Neuronal stem cell (in vitro differentiated cells): ENCODE measurements around the gene RBM12.
A peak's percentile ranks its signal among the peaks of the same experiment; 100 is the strongest.

Source experiments
- DNase-seq: peaks from one replicate; pipeline ENCODE4 v3.0.0-alpha.2; 2013; ENCODE audit warnings: low spot score
- H2AFZ ChIP-seq: one replicate; pipeline ENCODE4 v1.6.1; 2013; ENCODE audit warnings: mild to moderate bottlenecking, low read length, inconsistent platforms
- H2AK5ac ChIP-seq: 2 replicates; pipeline ENCODE4 v1.6.1; 2013; ENCODE audit warnings: low read depth, mild to moderate bottlenecking, inconsistent platforms, low read length, moderate library complexity, mixed read lengths
- H2BK120ac ChIP-seq: 2 replicates; pipeline ENCODE4 v1.6.1; 2013; ENCODE audit warnings: low read depth, mild to moderate bottlenecking, inconsistent platforms, low read length, moderate library complexity, mixed read lengths
- H2BK12ac ChIP-seq: one replicate; pipeline ENCODE4 v1.6.1; 2013; ENCODE audit warnings: low read length, inconsistent platforms
- H2BK15ac ChIP-seq: 2 replicates; pipeline ENCODE4 v1.6.1; 2013; ENCODE audit warnings: mild to moderate bottlenecking, low read length, inconsistent platforms, mixed read lengths
- H2BK5ac ChIP-seq: one replicate; pipeline ENCODE4 v1.6.1; 2013; ENCODE audit warnings: inconsistent platforms, mild to moderate bottlenecking, low read length, moderate library complexity
- H3K14ac ChIP-seq: one replicate; pipeline ENCODE4 v1.6.1; 2013; ENCODE audit warnings: low read length, inconsistent platforms
- H3K18ac ChIP-seq: 2 replicates; pipeline ENCODE4 v1.6.1; 2013; ENCODE audit warnings: low read length, inconsistent platforms
- H3K23ac ChIP-seq: 2 replicates; pipeline ENCODE4 v1.6.1; 2013; ENCODE audit warnings: low read depth, mild to moderate bottlenecking, mixed read lengths, low read length, inconsistent platforms; ENCODE audit not compliant: poor library complexity
- H3K27ac ChIP-seq: replicated peaks from 3 replicates; pipeline ENCODE4 v1.5.1; 2013; ENCODE audit warnings: low read length, inconsistent platforms
- H3K27me3 ChIP-seq, 3 experiments: 2 replicates each; pipeline ENCODE4 v1.6.1; 2013; ENCODE audit warnings: low read length in 3 of 3, mild to moderate bottlenecking in 2 of 3, inconsistent platforms in 1 of 3, low read depth in 1 of 3, mixed read lengths in 1 of 3, moderate library complexity in 1 of 3; ENCODE audit not compliant: control insufficient read depth in 3 of 3, insufficient read depth in 3 of 3
- H3K36me3 ChIP-seq, 2 donors: replicated peaks in 1 of 2; 2 replicates each; pipeline ENCODE4 v1.6.1; 2013; ENCODE audit warnings: low read length in 2 of 2; ENCODE audit not compliant: control insufficient read depth in 2 of 2, insufficient read depth in 2 of 2
- H3K4ac ChIP-seq: 2 replicates; pipeline ENCODE4 v1.6.1; 2013; ENCODE audit warnings: inconsistent platforms, mild to moderate bottlenecking, low read length, moderate library complexity
- H3K4me1 ChIP-seq, 2 donors: 1 replicate in 1 of 2; 2 replicates in 1 of 2; pipeline ENCODE4 v1.6.1; 2013; ENCODE audit warnings: low read length in 2 of 2, low read depth in 1 of 2; ENCODE audit not compliant: control insufficient read depth in 2 of 2, insufficient read depth in 1 of 2
- H3K4me2 ChIP-seq: one replicate; pipeline ENCODE4 v1.6.1; 2013; ENCODE audit warnings: mild to moderate bottlenecking, low read length, inconsistent platforms; ENCODE audit not compliant: insufficient read depth, poor library complexity, severe bottlenecking
- H3K4me3 ChIP-seq, 2 donors: 2 replicates each; pipeline ENCODE4 v1.5.1; 2013; ENCODE audit warnings: low read length in 2 of 2, mild to moderate bottlenecking in 2 of 2, inconsistent platforms in 1 of 2, moderate library complexity in 1 of 2
- H3K79me1 ChIP-seq: one replicate; pipeline ENCODE4 v1.6.1; 2013; ENCODE audit warnings: low read depth, mild to moderate bottlenecking, inconsistent platforms, low read length, moderate library complexity
- H3K9ac ChIP-seq: one replicate; pipeline ENCODE4 v1.6.1; 2013; ENCODE audit warnings: mild to moderate bottlenecking, low read depth, low read length, inconsistent platforms; ENCODE audit not compliant: poor library complexity
- H3K9me3 ChIP-seq, 2 donors: replicated peaks in 1 of 2; 2 replicates each; pipeline versions ENCODE3 to v1.6.1; 2013; ENCODE audit warnings: low read length in 2 of 2, mild to moderate bottlenecking in 2 of 2, inconsistent platforms in 1 of 2, low read depth in 1 of 2, mixed read lengths in 1 of 2, moderate library complexity in 1 of 2; ENCODE audit not compliant: control insufficient read depth in 2 of 2, insufficient read depth in 1 of 2
- H4K8ac ChIP-seq: one replicate; pipeline ENCODE4 v1.6.1; 2013; ENCODE audit warnings: low read depth, mild to moderate bottlenecking, inconsistent platforms, low read length, moderate library complexity
- H4K91ac ChIP-seq: one replicate; pipeline ENCODE4 v1.6.1; 2013; ENCODE audit warnings: low read length, low read depth, mild to moderate bottlenecking, inconsistent platforms; ENCODE audit not compliant: poor library complexity
- WGBS, 2 donors: extraction: QIAGEN DNeasy Blood & Tissue Kit; methylation state at CpG; one replicate each; pipeline ENCODE4 v1.1.7; 2013; ENCODE audit warnings: missing lambda C conversion rate in 2 of 2, mixed read lengths in 1 of 2; ENCODE audit not compliant: insufficient read length in 2 of 2, insufficient replicate concordance in 1 of 2; ENCODE audit errors: extremely low coverage in 2 of 2; 5-methylcytosine and 5-hydroxymethylcytosine counted together

The RBM12 gene

GRCh38 chr20:35699957-35700624 is 35.4 kb upstream of the RBM12 start:
- Histone ChIP-seq H3K27ac (no peak overlapping the region), H3K23ac (no peak overlapping the region), H3K9ac (no peak overlapping the region), H3K4ac (no peak overlapping the region), H4K8ac (no peak overlapping the region), H2AFZ (peak overlapping the region; percentile 92), H2BK120ac (no peak overlapping the region), H3K4me3 (peak overlapping the region; percentile 88 to 94), H3K36me3 (peaks cover 7 to 56% of the 10 kb centered on the region in 2 donors), H2BK12ac (no peak overlapping the region), H3K9me3 (no peaks in the 10 kb centered on the region), H2BK15ac (no peak overlapping the region), H3K4me2 (peak overlapping the region; percentile 71), H3K4me1 (peaks cover 5 to 9% of the 10 kb centered on the region in 2 donors), H3K14ac (no peak overlapping the region), H2BK5ac (no peak overlapping the region), H2AK5ac (no peak overlapping the region), H4K91ac (no peak overlapping the region), H3K18ac (no peak overlapping the region), H3K79me1 (peaks cover 8% of the 10 kb centered on the region), H3K27me3 (no peaks in the 10 kb centered on the region)
- no peak for DNase-seq
- no CpG with 5 or more reads among the region's 6 CpGs for WGBS, 2 donors

- Histone ChIP-seq H2BK120ac (peak within 1 kb of the TSS; percentile 96), H3K4me3 (peak within 1 kb of the TSS; percentile 88 to 94), H2BK12ac (peak within 1 kb of the TSS; percentile 58), H3K36me3 (peaks cover 6 to 52% of the 10 kb centered on the region in 2 donors), H2BK15ac (peak within 1 kb of the TSS; percentile 57), H3K27me3 (no peaks in the 10 kb centered on the region), H3K23ac (peak within 1 kb of the TSS; percentile 97), H3K9me3 (no peaks in the 10 kb centered on the region), H4K8ac (peak within 1 kb of the TSS; percentile 99), H3K14ac (peak within 1 kb of the TSS; percentile 94), H2AFZ (peak within 1 kb of the TSS; percentile 92), H3K27ac (peak within 1 kb of the TSS; percentile 82), H3K18ac (peak within 1 kb of the TSS; percentile 97), H3K4me1 (peaks cover 5 to 9% of the 10 kb centered on the region in 2 donors), H3K79me1 (peaks cover 8% of the 10 kb centered on the region), H3K9ac (peak within 1 kb of the TSS; percentile 97), H4K91ac (no peak within 1 kb of the TSS), H3K4me2 (peak within 1 kb of the TSS; percentile 78), H3K4ac (peak within 1 kb of the TSS; percentile 94), H2AK5ac (peak within 1 kb of the TSS; percentile 91), H2BK5ac (peak within 1 kb of the TSS; percentile 94)
- peak; percentile 85 for DNase-seq
- WGBS, 2 donors, result no CpG with 5 or more reads among the region's 81 CpGs
Measured at GRCh38 chr20:35699127-35699956, 34.6 kb upstream of the RBM12 start, which contains the start of the genes NFS1 and ROMO1. NFS1 (minus strand) TSS chr20:35699352; CDS start chr20:35699288, 64 bp downstream. ROMO1 (plus strand) TSS chr20:35699405; CDS start chr20:35699633, 228 bp downstream.

DNA sequence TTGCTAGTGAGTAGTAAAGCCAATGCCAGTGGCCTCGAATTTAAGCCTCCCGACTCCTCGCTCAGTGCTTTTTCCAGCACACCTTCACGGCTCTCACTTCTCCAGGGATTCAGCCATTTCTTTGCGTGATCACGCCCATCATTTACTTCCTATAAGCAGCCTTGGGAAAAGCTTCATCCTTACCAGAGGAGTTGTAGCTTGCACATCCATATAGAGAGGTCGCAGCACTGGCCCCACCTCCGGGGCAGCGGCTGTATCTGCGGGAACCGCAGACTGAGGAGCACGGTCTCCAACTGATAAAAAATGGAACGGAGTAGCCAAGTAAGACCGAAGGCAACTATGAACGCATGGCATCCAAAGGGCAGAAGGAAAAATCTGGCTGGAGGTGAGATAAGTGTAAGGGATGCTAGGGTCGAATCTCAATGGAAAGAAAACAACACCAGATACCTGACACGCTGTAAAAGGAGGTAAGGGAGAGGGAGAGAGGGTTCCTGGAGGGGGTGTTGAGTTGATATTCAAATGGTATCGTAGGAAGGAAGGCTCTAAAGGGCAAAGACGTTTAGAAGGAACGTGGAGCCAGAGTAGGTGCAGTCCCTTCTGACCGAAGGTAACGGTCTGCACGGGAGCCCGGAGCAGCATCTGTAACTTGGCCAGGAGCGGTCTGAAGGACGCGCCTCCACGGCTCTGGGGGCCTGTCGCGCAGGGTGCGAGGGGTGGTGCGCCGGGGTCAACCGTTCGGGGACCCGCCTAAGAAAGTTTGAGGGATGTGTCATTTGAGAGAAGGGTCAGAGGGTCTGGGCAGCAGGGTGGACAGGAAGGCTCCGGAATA is 33.8 kb upstream of the RBM12 start:
- Histone ChIP-seq H2BK15ac (no peak overlapping the region), H3K27me3 (no peaks in the 10 kb centered on the region), H4K8ac (no peak overlapping the region), H2AK5ac (no peak overlapping the region), H3K36me3 (peaks cover 6 to 47% of the 10 kb centered on the region in 2 donors), H3K18ac (peak overlapping the region; percentile 91), H3K4ac (no peak overlapping the region), H2BK5ac (no peak overlapping the region), H3K27ac (peak overlapping the region; percentile 77), H3K23ac (peak overlapping the region; percentile 97), H3K9me3 (no peaks in the 10 kb centered on the region), H3K9ac (peak overlapping the region; percentile 88), H3K79me1 (peaks cover 8% of the 10 kb centered on the region), H3K14ac (no peak overlapping the region), H3K4me1 (peaks cover 5 to 9% of the 10 kb centered on the region in 2 donors), H2BK12ac (no peak overlapping the region), H4K91ac (no peak overlapping the region), H2AFZ (peak overlapping the region; percentile 92), H2BK120ac (no peak overlapping the region), H3K4me2 (peak overlapping the region; percentile 78), H3K4me3 (peak overlapping the region; percentile 88 to 94)
- DNase-seq, result peak; percentile 11
- WGBS, 2 donors, result no CpG with 5 or more reads among the region's 37 CpGs
